Tibial artery (tissue), 4 donors: ENCODE measurements around the gene COL20A1.

Experiments
- DNase-seq, 2 donors: peaks; one replicate each; pipeline ENCODE4 v3.0.0-alpha.2; 2019
- H3K27ac ChIP-seq, 2 donors: fragments of 200-600 bp; sonication (generic) in 1 of 2; 1 replicate in 1 of 2; 2 replicates in 1 of 2; pipeline ENCODE4 v1.5.1; 2018 to 2019; ENCODE audit warnings: mild to moderate bottlenecking in 1 of 2
- H3K27me3 ChIP-seq, 2 donors: fragments of 200-600 bp; sonication (generic) in 1 of 2; one replicate each; pipeline versions ENCODE4 v1.5.1 to v1.6.0; 2016 to 2019
- H3K36me3 ChIP-seq, 3 donors: fragments of 200-600 bp; sonication (generic) in 2 of 3; one replicate each; pipeline ENCODE4 v1.5.1; 2016 to 2019; ENCODE audit warnings: mild to moderate bottlenecking in 2 of 3
- H3K4me1 ChIP-seq, 4 donors: fragments of 200-600 bp; sonication (generic) in 2 of 4; 1 replicate in 3 of 4; 2 replicates in 1 of 4; pipeline ENCODE4 v1.5.1; 2016 to 2019
- H3K4me3 ChIP-seq, 2 donors: fragments of 200-600 bp; sonication (generic) in 1 of 2; 1 replicate in 1 of 2; 2 replicates in 1 of 2; pipeline ENCODE4 v1.5.1; 2018 to 2019; ENCODE audit warnings: mild to moderate bottlenecking in 2 of 2
- H3K9me3 ChIP-seq, 3 donors: fragments of 200-600 bp; sonication (generic) in 1 of 3; one replicate each; pipeline ENCODE4 v1.5.1; 2016 to 2019
- CTCF ChIP-seq, 2 experiments: fragments of 200-600 bp in 1 of 2; fragments of 450-650 bp in 1 of 2; IDR thresholded peaks; one replicate each; pipeline ENCODE4 v1.5.1; 2017 to 2019; ENCODE audit warnings: antibody characterized with exemption in 2 of 2, mild to moderate bottlenecking in 1 of 2, moderate library complexity in 1 of 2
- intact Hi-C: fragments of 100-400 bp; cut with DNase I; formaldehyde crosslinking; loops from one replicate; pipeline ENCODE4 v1.15.0; 2023; ENCODE audit warnings: low total_unique reads

COL20A1 gene

GRCh38 chr20:63280371-63280770, 12.6 kb upstream of the COL20A1 start:
- no peak for TF ChIP-seq CTCF (IDR thresholded peaks at IDR 0.05)
- intact Hi-C loops, result no loop called here

GRCh38 chr20:63280929-63281545, 11.9 kb upstream of the COL20A1 start:
- H3K36me3 ChIP-seq, result peaks cover 61 to 99% (median 94%) of the 10 kb centered on the region in 3 donors
- TF ChIP-seq CTCF (IDR thresholded peaks at IDR 0.05), result no peak
- H3K4me1 ChIP-seq, result no peaks in the 10 kb centered on the region
- no peak overlapping the region for H3K27ac ChIP-seq
- no peak overlapping the region for H3K4me3 ChIP-seq
- no peaks in the 10 kb centered on the region for H3K27me3 ChIP-seq
- DNase-seq, result no peak
- no peaks in the 10 kb centered on the region for H3K9me3 ChIP-seq
- intact Hi-C loops, result no loop called here

More at GRCh38 chr20:63280371-63280770, 12.6 kb upstream of the COL20A1 start:
- H3K36me3 ChIP-seq, result peaks cover 54 to 99% (median 92%) of the 10 kb centered on the region in 3 donors
- H3K27me3 ChIP-seq, result no peaks in the 10 kb centered on the region
- no peak overlapping the region for H3K27ac ChIP-seq
- H3K4me1 ChIP-seq, result peaks cover 0 to 3% (median 0%) of the 10 kb centered on the region in 4 donors
- H3K4me3 ChIP-seq, result no peak overlapping the region
- H3K9me3 ChIP-seq, result no peaks in the 10 kb centered on the region
- DNase-seq, result no peak

- Histone ChIP-seq H3K27me3 (no peaks in the 10 kb centered on the region), H3K27ac (no peak overlapping the region), H3K4me1 (no peaks in the 10 kb centered on the region), H3K9me3 (no peaks in the 10 kb centered on the region), H3K4me3 (no peak overlapping the region), H3K36me3 (peaks cover 55 to 99% (median 90%) of the 10 kb centered on the region in 3 donors)
- intact Hi-C loops, result no loop called here
- TF ChIP-seq CTCF (IDR thresholded peaks at IDR 0.05), result no peak
- no peak for DNase-seq
These were observed 11.0 kb upstream of the COL20A1 start for GRCh38 chr20:63281742-63282665.

GRCh38 chr20:63282946-63283345, 10.0 kb upstream of the COL20A1 start:
- DNase-seq, result no peak
- no peak for TF ChIP-seq CTCF (IDR thresholded peaks at IDR 0.05)
- no peaks in the 10 kb centered on the region for H3K27me3 ChIP-seq
- H3K4me3 ChIP-seq, result no peak overlapping the region
- peaks cover 57 to 99% (median 87%) of the 10 kb centered on the region in 3 donors for H3K36me3 ChIP-seq
- intact Hi-C loops, result no loop called here
- no peaks in the 10 kb centered on the region for H3K4me1 ChIP-seq
- H3K27ac ChIP-seq, result no peak overlapping the region
- H3K9me3 ChIP-seq, result no peaks in the 10 kb centered on the region

- H3K9me3 ChIP-seq, result no peaks in the 10 kb centered on the region
- H3K4me1 ChIP-seq, result no peaks in the 10 kb centered on the region
- no peak for DNase-seq
- H3K27me3 ChIP-seq, result no peaks in the 10 kb centered on the region
- H3K36me3 ChIP-seq, result peaks cover 63 to 100% (median 87%) of the 10 kb centered on the region in 3 donors
- no peak for TF ChIP-seq CTCF (IDR thresholded peaks at IDR 0.05)
- intact Hi-C loops, result no loop called here
- H3K4me3 ChIP-seq, result no peak overlapping the region
- no peak overlapping the region for H3K27ac ChIP-seq
These were observed 9.4 kb upstream of the COL20A1 start for GRCh38 chr20:63283397-63284082.
